Measurements from ENCODE around the gene FHOD3. TPM values are rescaled to one million over a fixed set of nuclear protein-coding genes. Genes with fewer than 3 reads are reported as not detected.
"Not testable (repeated sequence)": the region's sequence is repeated elsewhere in the genome, so short reads cannot be mapped to it uniquely, and the experiment has no call there.

Gene FHOD3
- total RNA-seq, 1 donor from 2014 or later, result 32.0 TPM

GRCh38 chr18:36525913-36526312 is 228.4 kb downstream of the FHOD3 start:
- no peak for DNase-seq

- no peak for DNase-seq
These were observed 229.1 kb downstream of the FHOD3 start for GRCh38 chr18:36526611-36527010.

- DNase-seq, result no peak
These were observed 229.5 kb downstream of the FHOD3 start for GRCh38 chr18:36527051-36527450.

GRCh38 chr18:36527740-36528455 is 230.4 kb downstream of the FHOD3 start:
- DNase-seq, result no peak

- DNase-seq, result no peak
These were observed 232.2 kb downstream of the FHOD3 start for GRCh38 chr18:36529747-36530146.

- no peak for DNase-seq
These were observed 233.3 kb downstream of the FHOD3 start for GRCh38 chr18:36530676-36531405.

- no peak for DNase-seq
These were observed 234.1 kb downstream of the FHOD3 start for GRCh38 chr18:36531636-36532035.

- DNase-seq, result no peak
These were observed 234.9 kb downstream of the FHOD3 start for GRCh38 chr18:36532394-36532793.

- DNase-seq, result no peak
These were observed 235.3 kb downstream of the FHOD3 start for GRCh38 chr18:36532815-36533214.

- no peak for DNase-seq
These were observed 236.1 kb downstream of the FHOD3 start for GRCh38 chr18:36533446-36534153.

- DNase-seq, result no peak
These were observed 236.7 kb downstream of the FHOD3 start for GRCh38 chr18:36534154-36534688.

- DNase-seq, result no peak
These were observed 237.9 kb downstream of the FHOD3 start for GRCh38 chr18:36535202-36535935.

- no peak for DNase-seq
These were observed 238.9 kb downstream of the FHOD3 start for GRCh38 chr18:36536426-36536825.

- DNase-seq, result no peak
These were observed 239.8 kb downstream of the FHOD3 start for GRCh38 chr18:36537289-36537688.

GRCh38 chr18:36539674-36540231 is 242.2 kb downstream of the FHOD3 start:
- no peak for DNase-seq

- no peak for DNase-seq
These were observed 245.5 kb downstream of the FHOD3 start for GRCh38 chr18:36543030-36543429.

- DNase-seq, result no peak
These were observed 246.6 kb downstream of the FHOD3 start for GRCh38 chr18:36543991-36544725.

GRCh38 chr18:36545821-36546427 is 248.4 kb downstream of the FHOD3 start:
- DNase-seq, result no peak

GRCh38 chr18:36546876-36547275 is 249.4 kb downstream of the FHOD3 start:
- DNase-seq, result no peak

GRCh38 chr18:36547544-36547943 is 250.0 kb downstream of the FHOD3 start:
- no peak for DNase-seq

GRCh38 chr18:36551274-36551673 is 253.8 kb downstream of the FHOD3 start:
- not testable (repeated sequence) for DNase-seq
